ENCODE data around the gene ASRGL1. TPM values are rescaled to one million over a fixed set of nuclear protein-coding genes. Genes with fewer than 3 reads are reported as not detected.

Gene ASRGL1
- total RNA-seq, 1 experiment from 2014 or later: 37.7 TPM

DNA sequence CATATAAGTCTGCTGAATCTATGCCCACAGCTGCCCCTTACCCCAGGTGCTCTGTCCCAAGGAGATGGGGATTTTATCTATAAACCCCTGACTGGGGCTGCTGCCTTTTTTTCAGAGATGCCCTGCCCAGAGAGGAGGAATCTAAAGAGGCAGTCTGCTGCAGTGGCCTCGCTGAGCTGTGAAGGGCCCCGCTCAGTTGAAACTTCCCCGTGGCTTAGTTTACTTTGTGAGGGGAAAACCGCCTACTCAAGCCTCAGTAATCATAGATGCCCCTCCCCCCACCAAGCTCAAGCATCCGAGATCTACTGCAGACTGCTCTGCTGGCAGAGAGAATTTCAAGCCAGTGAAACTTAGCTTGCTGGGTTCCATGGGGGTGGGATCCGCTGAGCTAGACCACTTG is 31.0 kb upstream of the ASRGL1 start:
- Histone ChIP-seq H3K9me3 (ENCODE audit: low read depth, low read length, poor library complexity, severe bottlenecking) (no peaks in the 10 kb centered on the region), H3K27me3 (replicated peaks; ENCODE audit: insufficient read depth, low read depth, low read length, poor library complexity) (peaks cover 16% of the 10 kb centered on the region), H3K4me1 (ENCODE audit: insufficient read depth, low read length, poor library complexity, severe bottlenecking) (no peaks in the 10 kb centered on the region), H3K4me3 (ENCODE audit: low read depth, low read length, poor library complexity, severe bottlenecking) (no peak overlapping the region), H3K36me3 (ENCODE audit: insufficient read depth, low read length, poor library complexity, severe bottlenecking) (no peaks in the 10 kb centered on the region), H3K27ac (ENCODE audit: low read depth, low read length, poor library complexity, severe bottlenecking) (no peak overlapping the region)
- no peak for DNase-seq (ENCODE audit: low spot score)
- intact Hi-C loops (cut with micrococcal nuclease; ENCODE audit: unreplicated experiment): no loop called here
- TF ChIP-seq, protein P1, sequence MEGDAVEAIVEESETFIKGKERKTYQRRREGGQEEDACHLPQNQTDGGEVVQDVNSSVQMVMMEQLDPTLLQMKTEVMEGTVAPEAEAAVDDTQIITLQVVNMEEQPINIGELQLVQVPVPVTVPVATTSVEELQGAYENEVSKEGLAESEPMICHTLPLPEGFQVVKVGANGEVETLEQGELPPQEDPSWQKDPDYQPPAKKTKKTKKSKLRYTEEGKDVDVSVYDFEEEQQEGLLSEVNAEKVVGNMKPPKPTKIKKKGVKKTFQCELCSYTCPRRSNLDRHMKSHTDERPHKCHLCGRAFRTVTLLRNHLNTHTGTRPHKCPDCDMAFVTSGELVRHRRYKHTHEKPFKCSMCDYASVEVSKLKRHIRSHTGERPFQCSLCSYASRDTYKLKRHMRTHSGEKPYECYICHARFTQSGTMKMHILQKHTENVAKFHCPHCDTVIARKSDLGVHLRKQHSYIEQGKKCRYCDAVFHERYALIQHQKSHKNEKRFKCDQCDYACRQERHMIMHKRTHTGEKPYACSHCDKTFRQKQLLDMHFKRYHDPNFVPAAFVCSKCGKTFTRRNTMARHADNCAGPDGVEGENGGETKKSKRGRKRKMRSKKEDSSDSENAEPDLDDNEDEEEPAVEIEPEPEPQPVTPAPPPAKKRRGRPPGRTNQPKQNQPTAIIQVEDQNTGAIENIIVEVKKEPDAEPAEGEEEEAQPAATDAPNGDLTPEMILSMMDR (conservative IDR thresholded peaks at IDR 0.05; ENCODE audit: low read depth, low read length): no peak
- no peak for TF ChIP-seq EZH2 (IDR thresholded peaks at IDR 0.05; ENCODE audit: borderline replicate concordance, low read depth, low read length, poor library complexity, severe bottlenecking)
- BruUV-seq (replicated peaks): no TSS peak
- POLR2A ChIA-PET (ENCODE audit: low non-redundant PET): no interaction called here
- CTCF ChIA-PET: no interaction called here

DNA sequence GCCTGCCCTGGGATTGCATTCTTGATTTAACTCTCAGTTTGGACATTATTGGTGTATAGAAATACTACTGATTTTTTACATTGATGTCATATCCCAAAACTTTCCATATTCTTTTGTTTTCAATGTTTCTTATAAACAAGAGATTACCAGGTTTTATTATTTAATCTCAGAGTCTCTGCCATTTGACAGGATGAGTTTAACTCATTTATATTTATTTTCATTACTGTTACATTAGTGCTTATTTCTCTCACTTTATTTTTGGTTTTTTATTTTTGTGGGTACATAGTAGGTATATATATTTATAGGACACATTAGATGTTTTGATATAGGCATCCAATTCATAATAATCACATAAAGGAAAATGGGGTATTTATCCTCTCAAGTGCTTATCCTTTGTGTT is 29.3 kb upstream of the ASRGL1 start:
- ChIA-PET POLR2A (ENCODE audit: low non-redundant PET) (no interaction called here), CTCF (no interaction called here)
- no peak for DNase-seq (ENCODE audit: low spot score)
- BruUV-seq (replicated peaks): no TSS peak
- H3K4me3 ChIP-seq (ENCODE audit: low read depth, low read length, poor library complexity, severe bottlenecking): no peak overlapping the region
- H3K4me1 ChIP-seq (ENCODE audit: insufficient read depth, low read length, poor library complexity, severe bottlenecking): no peaks in the 10 kb centered on the region
- no peaks in the 10 kb centered on the region for H3K36me3 ChIP-seq (ENCODE audit: insufficient read depth, low read length, poor library complexity, severe bottlenecking)
- H3K27ac ChIP-seq (ENCODE audit: low read depth, low read length, poor library complexity, severe bottlenecking): no peak overlapping the region
- no peaks in the 10 kb centered on the region for H3K9me3 ChIP-seq (ENCODE audit: low read depth, low read length, poor library complexity, severe bottlenecking)
- TF ChIP-seq, protein P1 (conservative IDR thresholded peaks at IDR 0.05; ENCODE audit: low read depth, low read length): no peak
- TF ChIP-seq EZH2 (IDR thresholded peaks at IDR 0.05; ENCODE audit: borderline replicate concordance, low read depth, low read length, poor library complexity, severe bottlenecking): no peak
- intact Hi-C loops (cut with micrococcal nuclease; ENCODE audit: unreplicated experiment): no loop called here
- peaks cover 16% of the 10 kb centered on the region for H3K27me3 ChIP-seq (replicated peaks; ENCODE audit: insufficient read depth, low read depth, low read length, poor library complexity)

DNA sequence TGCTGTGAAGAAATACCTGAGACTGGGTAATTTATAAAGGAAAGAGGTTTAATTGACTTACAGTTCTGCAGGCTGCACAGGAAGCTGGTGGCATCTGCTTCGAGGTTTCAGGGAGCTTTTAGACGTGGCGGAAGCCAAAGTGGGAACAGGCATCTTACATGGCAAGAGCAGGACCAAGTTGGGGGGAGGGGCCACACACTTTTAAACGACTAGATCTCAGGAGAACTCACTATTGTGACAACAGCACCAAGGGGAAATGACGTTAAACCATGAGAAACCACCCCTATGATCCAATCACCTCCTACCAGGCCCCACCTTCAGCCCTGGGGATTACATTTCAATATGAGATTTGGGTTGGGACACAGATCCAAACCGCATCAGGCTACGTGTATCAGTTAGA is 27.3 kb upstream of the ASRGL1 start:
- no peak for DNase-seq (ENCODE audit: low spot score)
- H3K9me3 ChIP-seq (ENCODE audit: low read depth, low read length, poor library complexity, severe bottlenecking): no peaks in the 10 kb centered on the region
- no peak overlapping the region for H3K4me3 ChIP-seq (ENCODE audit: low read depth, low read length, poor library complexity, severe bottlenecking)
- POLR2A ChIA-PET (ENCODE audit: low non-redundant PET): no interaction called here
- no peaks in the 10 kb centered on the region for H3K4me1 ChIP-seq (ENCODE audit: insufficient read depth, low read length, poor library complexity, severe bottlenecking)
- CTCF ChIA-PET: no interaction called here
- TF ChIP-seq EZH2 (IDR thresholded peaks at IDR 0.05; ENCODE audit: borderline replicate concordance, low read depth, low read length, poor library complexity, severe bottlenecking): no peak
- TF ChIP-seq, protein P1 (conservative IDR thresholded peaks at IDR 0.05; ENCODE audit: low read depth, low read length): no peak
- intact Hi-C loops (cut with micrococcal nuclease; ENCODE audit: unreplicated experiment): loop anchor here (2.0 to 10.0 kb wide), 3 partner anchors 73 to 435 kb away; no protein-coding TSS in a partner anchor
- H3K36me3 ChIP-seq (ENCODE audit: insufficient read depth, low read length, poor library complexity, severe bottlenecking): no peaks in the 10 kb centered on the region
- no peak overlapping the region for H3K27ac ChIP-seq (ENCODE audit: low read depth, low read length, poor library complexity, severe bottlenecking)
- H3K27me3 ChIP-seq (replicated peaks; ENCODE audit: insufficient read depth, low read depth, low read length, poor library complexity): peaks cover 18% of the 10 kb centered on the region
- no TSS peak for BruUV-seq (replicated peaks)
